Body of pancreas (tissue), 4 donors: ENCODE data around the gene BCL2L12.

Source experiments
- CTCF ChIP-seq, 7 experiments: fragments of 450-650 bp in 4 of 7; fragments of 200-600 bp in 3 of 7; sonication (generic) in 3 of 7; IDR thresholded peaks; one replicate each; pipeline ENCODE4 v1.5.1; 2016 to 2019; ENCODE audit warnings: antibody characterized with exemption in 7 of 7
- POLR2A ChIP-seq, 3 donors: fragments of 450-650 bp; IDR thresholded peaks; one replicate each; pipeline ENCODE4 v1.6.1; 2016; ENCODE audit warnings: antibody characterized with exemption in 3 of 3, mild to moderate bottlenecking in 2 of 3

GRCh38 chr19:49616945-49617344 is 48.8 kb upstream of the BCL2L12 start:
- TF ChIP-seq CTCF (IDR thresholded peaks at IDR 0.05) = no peak
- no peak for TF ChIP-seq POLR2A (IDR thresholded peaks at IDR 0.05)
